B cell (primary cell): ENCODE measurements around the gene YY1. TPM values are rescaled to one million over a fixed set of nuclear protein-coding genes. Genes with fewer than 3 reads are reported as not detected.
A peak's percentile ranks its signal among the peaks of the same experiment; 100 is the strongest.
"Not testable (repeated sequence)": the region's sequence is repeated elsewhere in the genome, so short reads cannot be mapped to it uniquely, and the experiment has no call there.

Experiments used
- ATAC-seq: fragments of 200-7000 bp; cut with Tn5 transposase; one replicate; pipeline ENCODE4 v1.10.0; 2021; ENCODE audit warnings: low read depth, mild to moderate bottlenecking, moderate number of reproducible peaks, moderate library complexity
- CTCF ChIA-PET: fragments of 350-600 bp; sonication (Branson Sonifier 250); formaldehyde crosslinking; loops from one replicate; lab custom pipeline; 2021; ENCODE audit warnings: antibody characterized with exemption, inconsistent platforms; lab: Charles Lee
- POLR2A ChIA-PET: fragments of 350-600 bp; sonication (Branson Sonifier 250); formaldehyde crosslinking; loops from one replicate; lab custom pipeline; 2021; ENCODE audit warnings: antibody characterized with exemption; lab: Charles Lee
- DNase-seq: peaks from one replicate; pipeline ENCODE4 v3.0.0; 2013
- H2AFZ ChIP-seq: 2 replicates; pipeline ENCODE4 v1.6.1; 2012; ENCODE audit warnings: mild to moderate bottlenecking, low read depth, low read length; ENCODE audit not compliant: insufficient read depth, poor library complexity, severe bottlenecking
- H3K27ac ChIP-seq, 2 donors: 1 replicate in 1 of 2; 2 replicates in 1 of 2; pipeline ENCODE4 v1.5.1; 2012 to 2013; ENCODE audit warnings: low read length in 2 of 2, mild to moderate bottlenecking in 2 of 2, moderate library complexity in 1 of 2
- H3K27me3 ChIP-seq, 4 experiments: fragments of 200-600 bp in 1 of 4; sonication (generic) in 1 of 4; replicated peaks in 1 of 4; 1 replicate in 2 of 4; 2 replicates in 2 of 4; pipeline versions ENCODE4 v1.6.1 to v1.7.0; 2013 to 2016; ENCODE audit warnings: low read length in 3 of 4, mild to moderate bottlenecking in 2 of 4, mixed read lengths in 1 of 4, moderate library complexity in 1 of 4; ENCODE audit not compliant: insufficient read depth in 4 of 4, control insufficient read depth in 3 of 4; ENCODE audit errors: control extremely low read depth in 1 of 4
- H3K36me3 ChIP-seq, 2 experiments: replicated peaks in 1 of 2; 1 replicate in 1 of 2; 2 replicates in 1 of 2; pipeline versions ENCODE4 v1.6.1 to v1.7.1; 2013; ENCODE audit warnings: low read length in 1 of 2; ENCODE audit not compliant: insufficient read depth in 2 of 2, control insufficient read depth in 1 of 2; ENCODE audit errors: control extremely low read depth in 1 of 2, extremely low read depth in 1 of 2
- H3K4me1 ChIP-seq, 2 donors: fragments of 200-600 bp in 1 of 2; sonication (generic) in 1 of 2; 1 replicate in 1 of 2; 2 replicates in 1 of 2; pipeline versions ENCODE4 v1.5.1 to v1.6.1; 2013 to 2017; ENCODE audit warnings: low read length in 2 of 2; ENCODE audit not compliant: control insufficient read depth in 2 of 2, insufficient read depth in 2 of 2
- H3K4me2 ChIP-seq: replicated peaks from 2 replicates; pipeline ENCODE3; 2012; ENCODE audit warnings: mild to moderate bottlenecking, low read depth, low read length; ENCODE audit not compliant: poor library complexity, severe bottlenecking
- H3K4me3 ChIP-seq, 5 experiments: fragments of 200-600 bp in 1 of 5; sonication (generic) in 1 of 5; 1 replicate in 3 of 5; 2 replicates in 2 of 5; pipeline versions ENCODE4 v1.5.1 to v1.7.0; 2011 to 2016; ENCODE audit warnings: low read length in 4 of 5, mild to moderate bottlenecking in 4 of 5, low read depth in 2 of 5, control low read depth in 1 of 5, moderate library complexity in 1 of 5; ENCODE audit not compliant: insufficient read depth in 1 of 5; ENCODE audit errors: control extremely low read depth in 1 of 5, extremely low read depth in 1 of 5
- H3K79me2 ChIP-seq: fragments of 200-600 bp; sonication (generic); one replicate; pipeline ENCODE4 v1.6.0; 2016; ENCODE audit warnings: low read length; ENCODE audit not compliant: control insufficient read depth, insufficient read depth
- H3K9ac ChIP-seq: fragments of 200-600 bp; sonication (generic); 2 replicates; pipeline ENCODE4 v1.6.1; 2017; ENCODE audit warnings: mild to moderate bottlenecking, low read length, moderate library complexity
- H3K9me3 ChIP-seq, 3 donors: one replicate each; pipeline versions ENCODE4 v1.6.1 to v1.7.1; 2013; ENCODE audit warnings: low read length in 2 of 3; ENCODE audit not compliant: control insufficient read depth in 2 of 3, insufficient read depth in 1 of 3; ENCODE audit errors: control extremely low read depth in 1 of 3
- H4K20me1 ChIP-seq: 2 replicates; pipeline ENCODE4 v1.6.0; 2012; ENCODE audit warnings: mild to moderate bottlenecking, low read length; ENCODE audit not compliant: insufficient read depth, control insufficient read depth, poor library complexity, severe bottlenecking
- H3K27ac Mint-ChIP-seq: one replicate; pipeline ENCODE4 v1.8.0; 2021; ENCODE audit warnings: mixed read lengths
- H3K27me3 Mint-ChIP-seq: one replicate; pipeline ENCODE4 v1.8.0; 2021; ENCODE audit warnings: mixed read lengths
- H3K4me1 Mint-ChIP-seq: one replicate; pipeline ENCODE4 v1.8.0; 2021; ENCODE audit warnings: mixed read lengths
- H3K4me3 Mint-ChIP-seq: one replicate; pipeline ENCODE4 v1.8.0; 2021; ENCODE audit warnings: mixed read lengths
- H3K9me3 Mint-ChIP-seq: one replicate; pipeline ENCODE4 v1.8.0; 2022; ENCODE audit warnings: mixed read lengths; ENCODE audit not compliant: insufficient read depth
- CTCF ChIP-seq: fragments of 200-600 bp; IDR thresholded peaks from one replicate; pipeline ENCODE4 v1.8.0; 2022; ENCODE audit warnings: antibody characterized with exemption, mild to moderate bottlenecking
- EZH2 ChIP-seq: IDR thresholded peaks from 2 replicates; pipeline ENCODE4 v1.6.1; 2012; ENCODE audit warnings: borderline replicate concordance, low read depth, mild to moderate bottlenecking, moderate library complexity, low read length; ENCODE audit not compliant: insufficient read depth, poor library complexity, severe bottlenecking
- WGBS: methylation state at CpG from one replicate; pipeline ENCODE4 v1.1.5; 2013; ENCODE audit warnings: missing lambda C conversion rate; ENCODE audit not compliant: insufficient coverage; 5-methylcytosine and 5-hydroxymethylcytosine counted together
- intact Hi-C: fragments of 100-400 bp; cut with micrococcal nuclease; formaldehyde crosslinking; loops from one replicate; pipeline ENCODE4 v1.10.0; 2022
- polyA plus RNA-seq: library from polyadenylated mRNA; depleted of rRNA; stranded (reverse); fragments of >200 nt; gene quantifications from 2 replicates; pipeline ENCODE4 v1.2.3, GENCODE V29; 2012
- total RNA-seq, 2 donors: library from RNA; stranded (reverse); fragments of 120-200 nt in 1 of 2; gene quantifications; 1 replicate in 1 of 2; 2 replicates in 1 of 2; pipeline versions ENCODE4 v1.2.3 to v1.2.4, GENCODE V29; 2013 to 2022

The YY1 gene
- total and polyA plus RNA-seq, 2 donors (not counting 1 experiment from before 2014, with no cell fraction given) = 24.0 to 91.4 TPM

- Histone ChIP-seq H2AFZ (no peak overlapping the region), H3K4me2 (no peak overlapping the region), H4K20me1 (peaks cover 5% of the 10 kb centered on the region), H3K9ac (no peak overlapping the region), H3K27me3 (no peaks in the 10 kb centered on the region), H3K27ac (no peak overlapping the region), H3K4me3 (no peak overlapping the region), H3K9me3 (no peaks in the 10 kb centered on the region), H3K79me2 (peaks cover 17% of the 10 kb centered on the region), H3K4me1 (peaks cover 12% of the 10 kb centered on the region in 2 donors), H3K36me3 (peaks cover 0 to 3% of the 10 kb centered on the region in 2 experiments)
- ChIA-PET POLR2A (no interaction called here), CTCF (interaction anchor here (0.7 to 5.8 kb wide), 6 partner anchors 18 to 215 kb away, joined by 3 to 52 read pairs (median 3); partner anchors contain the start of gene WDR25)
- Mint-ChIP-seq H3K27ac (no peak overlapping the region), H3K4me3 (peak overlapping the region; percentile 23), H3K9me3 (no peaks in the 10 kb centered on the region), H3K27me3 (no peaks in the 10 kb centered on the region), H3K4me1 (peaks cover 13% of the 10 kb centered on the region)
- intact Hi-C loops = no loop called here
- no peak for DNase-seq
- TF ChIP-seq EZH2 = no peak
- TF ChIP-seq CTCF = no peak
- WGBS = 90% methylated on average over 11 of the region's 12 CpGs
- ATAC-seq = no peak
Observed at GRCh38 chr14:100287202-100287997, 48.5 kb downstream of the YY1 start.

- peaks cover 13% of the 10 kb centered on the region for H3K4me1 Mint-ChIP-seq
- Histone ChIP-seq H3K79me2 (peaks cover 17% of the 10 kb centered on the region), H3K4me1 (peaks cover 12% of the 10 kb centered on the region in 2 donors)
- intact Hi-C loops, H2AFZ ChIP-seq, H3K27ac Mint-ChIP-seq, H3K4me2 ChIP-seq, H3K9ac ChIP-seq, H3K9me3 Mint-ChIP-seq, ATAC-seq, H3K27me3 Mint-ChIP-seq, H3K9me3 ChIP-seq, H3K4me3 Mint-ChIP-seq, POLR2A ChIA-PET, H3K36me3 ChIP-seq, H3K4me3 ChIP-seq, H3K27ac ChIP-seq, H3K27me3 ChIP-seq, DNase-seq, H4K20me1 ChIP-seq: not testable (repeated sequence)
- WGBS = 97% methylated on average over 7 of the region's 8 CpGs
- CTCF ChIA-PET = interaction anchor here (0.7 to 5.8 kb wide), 4 partner anchors 17 to 216 kb away, joined by 3 to 52 read pairs (median 4); partner anchors contain the start of gene WDR25
Observed at GRCh38 chr14:100287998-100288295, 49.0 kb downstream of the YY1 start.
